ENCODE measurements around the gene SLC9A9. TPM values are rescaled to one million over a fixed set of nuclear protein-coding genes. Genes with fewer than 3 reads are reported as not detected.
"Not testable (repeated sequence)": the region's sequence is repeated elsewhere in the genome, so short reads cannot be mapped to it uniquely, and the experiment has no call there.

SLC9A9 gene
- total RNA-seq, 1 donor: 3.5 TPM

DNA sequence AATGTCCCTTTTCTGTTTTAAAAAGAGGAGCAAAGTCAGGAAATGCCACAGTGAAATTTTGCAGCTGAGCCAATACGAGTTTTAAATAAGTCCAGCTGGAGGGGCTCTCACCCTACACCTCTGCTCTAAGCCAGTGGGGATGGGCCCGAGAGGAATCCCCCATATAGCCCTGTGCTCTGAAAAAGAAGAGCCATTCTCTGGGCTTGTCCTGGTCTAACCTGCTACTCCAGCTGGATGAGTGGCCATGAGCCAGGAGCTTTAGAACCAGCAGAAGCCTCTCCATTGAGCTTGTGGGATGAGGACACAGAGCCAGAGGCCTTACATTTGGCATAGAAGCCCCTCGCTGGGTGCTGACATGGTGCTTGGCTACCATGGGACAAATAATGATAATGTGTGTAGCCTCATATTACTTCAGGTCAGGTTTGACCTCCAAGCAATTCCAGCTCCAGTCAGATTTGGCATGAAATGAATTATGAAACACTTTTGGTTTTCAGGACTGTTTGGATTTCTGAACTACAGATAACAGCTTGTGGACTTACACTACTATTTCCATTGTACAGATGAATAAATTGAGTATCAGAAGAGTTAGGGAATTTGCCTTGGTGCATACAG lies 556.3 kb downstream of the SLC9A9 start:
- no peak overlapping the region for H3K4me3 ChIP-seq (ENCODE audit: low read depth, low read length)
- TF ChIP-seq, protein P1, sequence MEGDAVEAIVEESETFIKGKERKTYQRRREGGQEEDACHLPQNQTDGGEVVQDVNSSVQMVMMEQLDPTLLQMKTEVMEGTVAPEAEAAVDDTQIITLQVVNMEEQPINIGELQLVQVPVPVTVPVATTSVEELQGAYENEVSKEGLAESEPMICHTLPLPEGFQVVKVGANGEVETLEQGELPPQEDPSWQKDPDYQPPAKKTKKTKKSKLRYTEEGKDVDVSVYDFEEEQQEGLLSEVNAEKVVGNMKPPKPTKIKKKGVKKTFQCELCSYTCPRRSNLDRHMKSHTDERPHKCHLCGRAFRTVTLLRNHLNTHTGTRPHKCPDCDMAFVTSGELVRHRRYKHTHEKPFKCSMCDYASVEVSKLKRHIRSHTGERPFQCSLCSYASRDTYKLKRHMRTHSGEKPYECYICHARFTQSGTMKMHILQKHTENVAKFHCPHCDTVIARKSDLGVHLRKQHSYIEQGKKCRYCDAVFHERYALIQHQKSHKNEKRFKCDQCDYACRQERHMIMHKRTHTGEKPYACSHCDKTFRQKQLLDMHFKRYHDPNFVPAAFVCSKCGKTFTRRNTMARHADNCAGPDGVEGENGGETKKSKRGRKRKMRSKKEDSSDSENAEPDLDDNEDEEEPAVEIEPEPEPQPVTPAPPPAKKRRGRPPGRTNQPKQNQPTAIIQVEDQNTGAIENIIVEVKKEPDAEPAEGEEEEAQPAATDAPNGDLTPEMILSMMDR (IDR thresholded peaks at IDR 0.05; ENCODE audit: insufficient read depth, low read depth, low read length): no peak
- DNase-seq (ENCODE audit: low read depth): no peak

DNA sequence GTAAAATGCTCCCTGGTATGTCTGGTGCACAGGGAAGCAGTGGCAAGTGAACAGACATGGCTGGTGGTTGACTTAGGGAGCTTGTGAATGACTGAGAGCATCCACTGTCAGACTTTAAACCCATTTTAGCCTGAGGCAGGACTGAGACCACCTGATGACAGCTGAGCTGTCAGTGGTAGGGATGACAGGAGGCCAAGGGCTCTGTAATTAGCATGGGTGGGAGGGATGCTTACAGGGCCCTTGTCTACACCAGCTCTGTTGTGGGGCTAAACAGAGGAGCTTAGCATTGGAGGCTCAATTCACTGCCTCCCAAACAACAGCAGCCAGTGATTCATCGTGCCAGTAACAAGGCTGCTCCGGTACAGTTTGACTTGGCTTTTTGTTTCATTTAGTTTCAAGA lies 559.3 kb downstream of the SLC9A9 start:
- TF ChIP-seq, protein P1 (IDR thresholded peaks at IDR 0.05; ENCODE audit: insufficient read depth, low read depth, low read length): no peak
- H3K4me3 ChIP-seq (ENCODE audit: low read depth, low read length): no peak overlapping the region
- no peak for DNase-seq (ENCODE audit: low read depth)

DNA sequence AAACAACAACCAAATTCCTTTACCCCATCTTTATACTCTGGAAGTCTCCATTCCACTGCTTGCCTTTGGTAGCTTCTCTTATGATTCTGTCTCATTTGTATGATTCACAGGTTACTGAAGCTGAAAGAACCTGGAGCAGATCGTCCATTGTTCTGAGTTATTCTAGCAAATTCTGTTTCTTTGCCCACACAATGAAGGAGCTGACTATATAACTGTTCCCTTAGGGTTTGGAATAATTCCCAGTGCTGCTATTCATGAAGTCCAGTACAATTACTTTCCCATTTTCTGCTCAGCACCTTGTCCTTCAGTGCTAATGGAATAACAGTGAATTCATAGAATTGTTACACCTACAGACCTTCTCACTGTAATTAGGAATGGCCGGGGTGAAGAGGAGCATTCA lies 560.9 kb downstream of the SLC9A9 start:
- DNase-seq (ENCODE audit: low read depth): no peak
- TF ChIP-seq, protein P1 (IDR thresholded peaks at IDR 0.05; ENCODE audit: insufficient read depth, low read depth, low read length): no peak

DNA sequence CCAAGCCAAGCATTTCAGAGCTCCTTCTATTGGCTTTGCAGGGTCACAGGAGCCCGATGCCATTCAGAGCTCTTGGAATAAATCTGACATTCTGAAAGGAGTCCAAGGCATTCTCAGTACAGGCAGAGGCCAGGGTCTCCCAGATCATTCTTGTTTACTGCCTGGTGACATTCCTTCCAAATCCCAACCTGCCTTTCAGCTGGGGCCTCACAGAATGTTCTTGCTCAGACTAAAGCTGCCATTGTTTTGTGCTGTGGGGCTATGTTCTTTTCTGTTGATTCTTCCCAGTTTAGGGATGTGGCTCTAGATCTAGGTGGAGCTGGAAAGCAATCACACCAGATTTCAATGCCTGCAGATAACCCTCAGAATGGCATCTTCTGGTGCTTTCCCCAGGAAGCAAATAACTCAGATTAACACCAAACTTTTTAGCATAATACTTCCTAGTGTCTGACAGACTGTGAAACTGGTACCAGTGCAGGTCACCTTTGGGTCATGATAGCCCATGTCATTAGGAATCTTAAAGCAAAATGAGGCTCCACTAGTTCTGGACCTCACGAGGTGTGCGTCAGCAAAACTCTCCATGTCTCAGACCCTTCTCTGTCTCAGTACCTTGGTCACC lies 561.8 kb downstream of the SLC9A9 start:
- DNase-seq (ENCODE audit: low read depth): no peak
- TF ChIP-seq, protein P1 (IDR thresholded peaks at IDR 0.05; ENCODE audit: insufficient read depth, low read depth, low read length): no peak
- no peak overlapping the region for H3K4me3 ChIP-seq (ENCODE audit: low read depth, low read length)

More for the DNA sequence above, 560.9 kb downstream of the SLC9A9 start:
- no peak overlapping the region for H3K4me3 ChIP-seq (ENCODE audit: low read depth, low read length)

DNA sequence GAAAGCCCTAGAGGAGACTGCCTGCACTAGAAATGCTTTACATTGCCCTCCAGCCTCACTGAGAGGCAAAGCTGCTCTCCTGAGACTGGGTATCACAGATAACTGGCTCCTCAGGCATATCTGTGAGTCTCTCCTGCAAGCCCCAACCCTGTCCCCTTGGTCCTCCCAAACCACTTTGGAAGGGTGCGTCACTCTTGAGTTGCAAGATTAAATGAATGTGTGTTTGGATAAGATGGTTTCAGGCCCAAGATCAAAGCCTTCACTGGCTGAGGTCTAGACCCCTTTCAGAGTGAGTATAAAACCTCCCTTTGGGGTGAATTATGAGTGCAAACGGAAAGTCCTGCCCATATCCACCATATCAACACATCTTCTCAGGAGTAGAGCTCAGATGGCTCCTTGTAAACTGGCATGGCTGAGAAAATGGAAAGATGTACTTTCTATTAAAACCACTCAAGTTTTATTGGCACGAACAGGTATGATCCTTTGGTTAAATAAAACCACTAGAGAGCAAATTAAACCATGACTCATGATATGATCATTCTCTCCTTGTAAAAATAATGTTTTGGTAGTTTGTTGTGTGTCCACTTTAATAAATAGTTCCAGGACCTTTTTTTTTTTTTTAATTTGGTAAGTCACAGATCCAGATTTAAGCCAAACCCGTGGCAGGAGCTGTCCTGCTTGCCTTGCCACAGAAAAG lies 564.7 kb downstream of the SLC9A9 start:
- TF ChIP-seq, protein P1 (IDR thresholded peaks at IDR 0.05; ENCODE audit: insufficient read depth, low read depth, low read length): no peak
- no peak overlapping the region for H3K4me3 ChIP-seq (ENCODE audit: low read depth, low read length)
- no peak for DNase-seq (ENCODE audit: low read depth)

DNA sequence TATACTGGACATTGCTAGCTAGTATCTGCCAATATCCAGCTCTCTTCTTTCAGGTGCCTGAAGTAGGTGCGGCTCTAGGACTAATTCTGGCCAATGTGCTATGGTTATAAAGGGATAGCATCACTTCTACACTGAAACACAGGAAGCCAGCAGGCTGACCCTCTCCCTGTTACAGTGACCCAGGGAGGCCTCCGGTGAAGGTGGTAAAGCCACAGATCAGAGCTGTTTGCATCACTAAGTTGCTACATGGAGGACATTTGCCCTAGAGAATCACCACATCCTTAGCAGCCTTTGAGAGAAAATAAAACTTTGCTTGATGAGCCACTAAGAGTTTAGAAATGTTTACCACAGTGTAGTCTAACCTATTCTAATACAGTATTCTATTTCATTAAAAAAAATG lies 567.3 kb downstream of the SLC9A9 start:
- TF ChIP-seq, protein P1 (IDR thresholded peaks at IDR 0.05; ENCODE audit: insufficient read depth, low read depth, low read length): no peak
- DNase-seq (ENCODE audit: low read depth): no peak
- no peak overlapping the region for H3K4me3 ChIP-seq (ENCODE audit: low read depth, low read length)

DNA sequence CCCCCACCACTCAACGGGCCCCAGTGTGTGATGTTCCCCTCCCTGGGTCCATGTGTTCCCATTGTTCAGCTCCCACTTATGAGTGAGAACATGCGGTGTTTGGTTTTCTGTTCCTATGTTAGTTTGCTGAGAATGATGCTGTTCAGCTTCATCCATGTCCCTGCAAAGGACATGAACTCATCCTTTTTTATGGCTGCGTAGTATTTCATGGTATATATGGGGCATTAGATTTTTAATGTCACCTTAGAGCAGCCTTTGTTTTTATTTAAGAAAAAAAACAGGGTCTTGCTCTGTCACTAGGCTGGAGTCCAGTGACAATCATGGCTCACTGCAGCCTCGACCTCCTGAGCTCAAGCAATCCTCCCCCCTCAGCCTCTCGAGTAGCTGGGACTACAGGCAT lies 568.7 kb downstream of the SLC9A9 start:
- not testable (repeated sequence) for DNase-seq (ENCODE audit: low read depth); H3K4me3 ChIP-seq (ENCODE audit: low read depth, low read length)
